ENCODE results near the gene ACVRL1. TPM values are rescaled to one million over a fixed set of nuclear protein-coding genes. Genes with fewer than 3 reads are reported as not detected.

ACVRL1 gene
- total and polyA plus RNA-seq, 7 donors, result 12.5 to 113 (median 64.0) TPM

DNA sequence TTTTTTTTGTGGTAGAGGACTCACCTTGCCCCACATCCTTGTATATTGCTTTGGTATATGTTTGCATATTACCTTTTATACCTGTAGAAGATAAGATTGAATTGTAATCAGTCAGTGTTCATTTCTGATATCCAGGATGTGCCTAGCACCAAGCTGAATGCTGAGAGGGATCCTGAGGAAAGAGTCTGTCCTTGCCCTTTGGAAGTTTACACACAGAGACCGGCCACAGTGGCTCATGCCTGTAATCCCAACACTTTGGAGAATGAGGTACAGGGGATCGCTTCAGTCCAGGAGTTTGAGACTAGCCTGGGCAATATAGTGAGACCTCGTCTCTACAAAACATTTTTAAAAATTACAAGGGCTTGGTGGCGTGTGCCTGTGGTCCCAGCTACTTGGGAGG lies 52.6 kb downstream of the ACVRL1 start:
- Histone ChIP-seq H3K4me1 (peaks cover 0 to 43% (median 24%) of the 10 kb centered on the region in 4 donors), H3K36me3 (peaks cover 0 to 5% (median 0%) of the 10 kb centered on the region in 4 donors), H3K9me3 (no peaks in the 10 kb centered on the region), H3K27ac (no peak overlapping the region), H3K4me3 (no peak overlapping the region), H3K27me3 (no peaks in the 10 kb centered on the region)
- TF ChIP-seq POLR2A (IDR thresholded peaks at IDR 0.05), result no peak
- TF ChIP-seq EP300 (IDR thresholded peaks at IDR 0.05), result no peak
- TF ChIP-seq, protein P1, sequence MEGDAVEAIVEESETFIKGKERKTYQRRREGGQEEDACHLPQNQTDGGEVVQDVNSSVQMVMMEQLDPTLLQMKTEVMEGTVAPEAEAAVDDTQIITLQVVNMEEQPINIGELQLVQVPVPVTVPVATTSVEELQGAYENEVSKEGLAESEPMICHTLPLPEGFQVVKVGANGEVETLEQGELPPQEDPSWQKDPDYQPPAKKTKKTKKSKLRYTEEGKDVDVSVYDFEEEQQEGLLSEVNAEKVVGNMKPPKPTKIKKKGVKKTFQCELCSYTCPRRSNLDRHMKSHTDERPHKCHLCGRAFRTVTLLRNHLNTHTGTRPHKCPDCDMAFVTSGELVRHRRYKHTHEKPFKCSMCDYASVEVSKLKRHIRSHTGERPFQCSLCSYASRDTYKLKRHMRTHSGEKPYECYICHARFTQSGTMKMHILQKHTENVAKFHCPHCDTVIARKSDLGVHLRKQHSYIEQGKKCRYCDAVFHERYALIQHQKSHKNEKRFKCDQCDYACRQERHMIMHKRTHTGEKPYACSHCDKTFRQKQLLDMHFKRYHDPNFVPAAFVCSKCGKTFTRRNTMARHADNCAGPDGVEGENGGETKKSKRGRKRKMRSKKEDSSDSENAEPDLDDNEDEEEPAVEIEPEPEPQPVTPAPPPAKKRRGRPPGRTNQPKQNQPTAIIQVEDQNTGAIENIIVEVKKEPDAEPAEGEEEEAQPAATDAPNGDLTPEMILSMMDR (IDR thresholded peaks at IDR 0.05), result no peak
- TF ChIP-seq POLR2AphosphoS5 (IDR thresholded peaks at IDR 0.05), result no peak
- 63 to 86% methylated on average over 4 of the region's 4 CpGs for WGBS, 2 donors
- intact Hi-C loops (cut with DNase I), result no loop called here
- no peak for DNase-seq

DNA sequence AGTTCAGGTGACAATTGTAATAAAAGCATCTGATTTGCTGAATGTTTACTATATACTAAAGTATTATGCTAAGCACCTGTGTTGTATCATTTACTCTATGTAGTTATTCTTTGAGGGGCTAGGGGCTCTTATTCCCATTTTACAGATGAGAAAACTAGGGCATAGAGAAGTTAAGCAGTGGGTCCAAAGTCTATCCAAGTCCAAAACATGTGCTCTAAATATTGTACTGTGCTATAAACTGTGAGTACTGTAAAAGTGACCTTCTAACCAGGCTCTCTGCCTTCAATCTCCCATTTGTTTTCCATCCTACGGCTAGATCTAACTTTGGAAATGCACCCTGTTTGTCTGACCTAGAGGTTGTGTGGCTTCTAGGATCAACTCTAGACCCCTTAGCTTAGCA lies 53.2 kb downstream of the ACVRL1 start:
- intact Hi-C loops (cut with DNase I), result no loop called here
- peaks cover 0 to 5% (median 0%) of the 10 kb centered on the region in 4 donors for H3K36me3 ChIP-seq
- no peaks in the 10 kb centered on the region for H3K27me3 ChIP-seq
- H3K27ac ChIP-seq, result no peak overlapping the region
- H3K9me3 ChIP-seq, result no peaks in the 10 kb centered on the region
- H3K4me1 ChIP-seq, result peaks cover 0 to 37% (median 19%) of the 10 kb centered on the region in 4 donors
- no peak for DNase-seq
- H3K4me3 ChIP-seq, result no peak overlapping the region
- 21 to 75% methylated on average over 1 of the region's 1 CpG for WGBS, 2 donors
- TF ChIP-seq, protein P1 (IDR thresholded peaks at IDR 0.05), result no peak
- TF ChIP-seq POLR2A (IDR thresholded peaks at IDR 0.05) (no peak), POLR2AphosphoS5 (IDR thresholded peaks at IDR 0.05) (no peak), EP300 (IDR thresholded peaks at IDR 0.05) (no peak)

DNA sequence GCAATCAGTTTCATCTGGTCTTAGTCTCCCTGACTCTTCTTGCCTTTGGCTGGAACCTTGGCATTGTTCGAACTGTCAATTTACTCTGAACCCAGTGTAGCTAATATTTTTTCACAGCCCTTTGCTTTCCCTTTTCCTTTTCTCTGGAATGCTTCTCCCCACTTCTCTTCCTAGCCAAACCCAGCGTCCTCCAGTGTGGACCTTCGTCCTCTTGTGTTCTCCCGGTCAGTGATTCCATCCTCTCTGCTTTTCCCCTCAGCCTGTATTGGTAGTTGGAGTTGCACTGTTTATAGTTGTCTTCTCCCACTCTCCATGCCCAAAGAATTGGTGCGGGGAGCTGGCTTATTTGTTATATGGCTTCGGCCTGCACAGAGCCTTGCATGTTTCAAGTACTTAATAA lies 53.6 kb downstream of the ACVRL1 start:
- no peaks in the 10 kb centered on the region for H3K9me3 ChIP-seq
- 43 to 79% methylated on average over 6 of the region's 6 CpGs for WGBS, 2 donors
- DNase-seq, result no peak
- H3K4me3 ChIP-seq, result no peak overlapping the region
- H3K36me3 ChIP-seq, result peaks cover 0 to 5% (median 0%) of the 10 kb centered on the region in 4 donors
- no peak for TF ChIP-seq POLR2A (IDR thresholded peaks at IDR 0.05)
- TF ChIP-seq, protein P1 (IDR thresholded peaks at IDR 0.05), result no peak
- TF ChIP-seq POLR2AphosphoS5 (IDR thresholded peaks at IDR 0.05), result no peak
- TF ChIP-seq EP300 (IDR thresholded peaks at IDR 0.05), result no peak
- no peaks in the 10 kb centered on the region for H3K27me3 ChIP-seq
- no peak overlapping the region for H3K27ac ChIP-seq
- intact Hi-C loops (cut with DNase I), result no loop called here
- H3K4me1 ChIP-seq, result peaks cover 0 to 33% (median 18%) of the 10 kb centered on the region in 4 donors

DNA sequence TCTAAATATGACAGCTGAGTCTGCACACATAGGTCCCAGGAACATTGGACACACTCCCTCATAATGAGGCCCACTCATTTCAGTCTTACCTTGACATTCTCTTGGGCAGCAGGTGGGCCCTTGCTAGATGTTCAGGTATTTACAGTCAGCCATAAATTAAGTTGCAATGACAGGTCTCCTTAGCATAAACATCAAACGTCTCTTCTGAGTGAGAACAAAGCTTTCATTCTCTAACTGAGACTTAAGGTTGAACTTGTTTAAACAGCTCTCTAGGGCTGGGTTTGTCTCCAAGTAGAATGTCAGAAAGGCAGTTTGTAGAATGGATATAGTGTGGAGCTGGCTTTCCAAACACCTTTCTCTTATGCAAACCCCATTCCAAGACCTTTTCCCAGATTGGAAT lies 54.5 kb downstream of the ACVRL1 start:
- no peaks in the 10 kb centered on the region for H3K27me3 ChIP-seq
- TF ChIP-seq POLR2A (IDR thresholded peaks at IDR 0.05), result no peak
- TF ChIP-seq EP300 (IDR thresholded peaks at IDR 0.05), result no peak
- TF ChIP-seq POLR2AphosphoS5 (IDR thresholded peaks at IDR 0.05), result no peak
- TF ChIP-seq, protein P1 (IDR thresholded peaks at IDR 0.05), result no peak
- H3K9me3 ChIP-seq, result no peaks in the 10 kb centered on the region
- intact Hi-C loops (cut with DNase I), result no loop called here
- H3K4me1 ChIP-seq, result peaks cover 0 to 30% (median 17%) of the 10 kb centered on the region in 4 donors
- peaks cover 0 to 5% (median 0%) of the 10 kb centered on the region in 4 donors for H3K36me3 ChIP-seq
- DNase-seq, result no peak
- no peak overlapping the region for H3K27ac ChIP-seq
- no peak overlapping the region for H3K4me3 ChIP-seq
- 5 to 8% methylated on average over 1 of the region's 1 CpG for WGBS, 2 donors

DNA sequence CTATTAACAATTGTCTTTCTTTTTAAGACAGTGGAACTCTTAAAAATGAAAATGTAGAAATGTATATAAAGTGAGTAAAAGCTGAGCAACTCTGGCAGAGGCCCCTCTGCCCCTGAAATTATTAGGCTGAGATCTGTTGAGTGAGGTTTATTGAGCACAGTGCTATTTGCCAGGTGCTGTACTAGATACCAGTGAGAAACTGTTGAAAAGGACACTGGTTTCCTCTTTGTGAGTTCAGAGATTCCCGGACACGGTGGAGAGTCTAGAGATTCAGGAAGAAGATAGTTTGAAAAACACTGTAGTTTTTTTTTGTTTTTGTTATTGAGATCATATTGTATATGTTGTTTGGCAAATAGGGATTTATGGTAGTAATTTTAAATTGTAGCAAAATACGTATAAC lies 55.4 kb downstream of the ACVRL1 start:
- TF ChIP-seq POLR2A (IDR thresholded peaks at IDR 0.05) (no peak), EP300 (IDR thresholded peaks at IDR 0.05) (no peak), POLR2AphosphoS5 (IDR thresholded peaks at IDR 0.05) (no peak)
- TF ChIP-seq, protein P1 (IDR thresholded peaks at IDR 0.05), result no peak
- no peak overlapping the region for H3K27ac ChIP-seq
- no peak overlapping the region for H3K4me3 ChIP-seq
- H3K27me3 ChIP-seq, result no peaks in the 10 kb centered on the region
- no peaks in the 10 kb centered on the region for H3K9me3 ChIP-seq
- peaks cover 0 to 30% (median 13%) of the 10 kb centered on the region in 4 donors for H3K4me1 ChIP-seq
- WGBS, 2 donors, result 17 to 49% methylated on average over 3 of the region's 3 CpGs
- peaks cover 0 to 5% (median 0%) of the 10 kb centered on the region in 4 donors for H3K36me3 ChIP-seq
- DNase-seq, result no peak
- intact Hi-C loops (cut with DNase I), result no loop called here
